SK-N-SH (cell line): Measurements from ENCODE around the gene GATAD2B. TPM values are rescaled to one million over a fixed set of nuclear protein-coding genes. Genes with fewer than 3 reads are reported as not detected.

Experiments
- CTCF ChIA-PET: fragments of 300-600, 350-600 bp; formaldehyde crosslinking; extraction: SDS; loops from one replicate; lab custom pipeline; 2021; lab: Yijun Ruan, JAX
- POLR2A ChIA-PET: fragments of 350-600 bp; sonication (Branson Sonifier 250); formaldehyde crosslinking; extraction: SDS; loops from one replicate; lab custom pipeline; 2020; ENCODE audit warnings: antibody characterized with exemption, inconsistent platforms; lab: Yijun Ruan, JAX
- DNase-seq: peaks from one replicate; pipeline ENCODE4 v3.0.0; 2012
- H2AFZ ChIP-seq: fragments of 200-600 bp; sonication (generic); 2 replicates; pipeline ENCODE4 v1.8.1; 2016; ENCODE audit warnings: antibody characterized with exemption, mild to moderate bottlenecking, low read depth
- H3F3A ChIP-seq: fragments of 200-600 bp; sonication (generic); replicated peaks from 2 replicates; pipeline ENCODE3; 2016; ENCODE audit warnings: antibody characterized with exemption, mild to moderate bottlenecking; ENCODE audit not compliant: insufficient read depth
- H3K27ac ChIP-seq, 2 experiments: fragments of 200-500 bp in 1 of 2; fragments of 200-600 bp in 1 of 2; sonication (Bioruptor generic) in 1 of 2; sonication (generic), shearing (Covaris generic) in 1 of 2; 2 replicates each; pipeline versions ENCODE4 v1.5.1 to v1.6.1; 2014 to 2016; ENCODE audit warnings: low read depth in 2 of 2, inconsistent platforms in 1 of 2, low read length in 1 of 2, mild to moderate bottlenecking in 1 of 2, mixed read lengths in 1 of 2
- H3K27me3 ChIP-seq: fragments of 200-600 bp; sonication (generic), shearing (Covaris generic); 2 replicates; pipeline ENCODE4 v1.6.1; 2016; ENCODE audit warnings: mixed run types; ENCODE audit not compliant: insufficient read depth
- H3K36me3 ChIP-seq, 2 experiments: fragments of 200-500 bp in 1 of 2; fragments of 200-600 bp in 1 of 2; sonication (Bioruptor generic) in 1 of 2; sonication (generic) in 1 of 2; replicated peaks in 1 of 2; 2 replicates each; pipeline versions ENCODE3 to v1.5.1; 2014 to 2016; ENCODE audit warnings: low read length in 1 of 2, mild to moderate bottlenecking in 1 of 2; ENCODE audit not compliant: insufficient read depth in 2 of 2, control insufficient read depth in 1 of 2
- H3K4me1 ChIP-seq, 2 experiments: fragments of 200-500 bp in 1 of 2; fragments of 200-600 bp in 1 of 2; sonication (Bioruptor generic) in 1 of 2; sonication (generic), shearing (Covaris generic) in 1 of 2; 2 replicates each; pipeline versions ENCODE4 v1.5.1 to v1.6.1; 2014 to 2016; ENCODE audit warnings: low read depth in 1 of 2, low read length in 1 of 2, mixed run types in 1 of 2; ENCODE audit not compliant: insufficient read depth in 2 of 2, control insufficient read depth in 1 of 2
- H3K4me2 ChIP-seq: fragments of 200-600 bp; sonication (generic), shearing (Covaris generic); 2 replicates; pipeline ENCODE4 v1.6.1; 2017; ENCODE audit warnings: mixed run types
- H3K4me3 ChIP-seq, 2 experiments: fragments of 200-500 bp in 1 of 2; fragments of 200-600 bp in 1 of 2; sonication (Bioruptor generic) in 1 of 2; sonication (generic), shearing (Covaris generic) in 1 of 2; 2 replicates each; pipeline versions ENCODE4 v1.5.1 to v1.8.1; 2014 to 2016; ENCODE audit warnings: low read depth in 2 of 2, inconsistent platforms in 1 of 2, low read length in 1 of 2, mild to moderate bottlenecking in 1 of 2, mixed read lengths in 1 of 2, moderate library complexity in 1 of 2
- H3K79me2 ChIP-seq: fragments of 200-600 bp; sonication (generic); 2 replicates; pipeline ENCODE4 v1.8.1; 2017; ENCODE audit warnings: mild to moderate bottlenecking; ENCODE audit not compliant: insufficient read depth
- H3K9ac ChIP-seq: fragments of 200-600 bp; sonication (generic); 2 replicates; pipeline ENCODE4 v1.6.1; 2017; ENCODE audit warnings: mixed run types
- H3K9me2 ChIP-seq: fragments of 200-600 bp; sonication (generic); 2 replicates; pipeline ENCODE4 v1.6.1; 2017; ENCODE audit warnings: mixed run types
- H3K9me3 ChIP-seq: fragments of 200-600 bp; sonication (generic); 2 replicates; pipeline ENCODE4 v1.6.1; 2017; ENCODE audit warnings: mixed run types, mild to moderate bottlenecking, moderate library complexity
- H4K20me1 ChIP-seq: fragments of 200-600 bp; sonication (generic); 2 replicates; pipeline ENCODE4 v1.6.1; 2017; ENCODE audit warnings: mild to moderate bottlenecking, mixed run types; ENCODE audit not compliant: insufficient read depth
- ELF1 ChIP-seq: IDR thresholded peaks from 2 replicates; pipeline ENCODE4 v1.4.0; 2012
- EP300 ChIP-seq, 2 experiments: IDR thresholded peaks; 2 replicates each; pipeline versions ENCODE4 v1.4.0 to v1.6.1; 2012; ENCODE audit warnings: borderline replicate concordance in 1 of 2, low read depth in 1 of 2, low read length in 1 of 2
- FOXM1 ChIP-seq: IDR thresholded peaks from 2 replicates; pipeline ENCODE4 v1.4.0; 2012; ENCODE audit warnings: low read depth, mild to moderate bottlenecking
- MEF2A ChIP-seq: IDR thresholded peaks from 2 replicates; pipeline ENCODE4 v1.4.0; 2012; ENCODE audit warnings: low read depth, borderline replicate concordance
- MXI1 ChIP-seq: IDR thresholded peaks from 2 replicates; pipeline ENCODE4 v1.6.1; 2012; ENCODE audit warnings: mild to moderate bottlenecking, low read depth, low read length, improper control_type of control experiment
- RAD21 ChIP-seq: IDR thresholded peaks from 2 replicates; pipeline ENCODE4 v1.6.1; 2012; ENCODE audit warnings: mild to moderate bottlenecking, low read length
- RCOR1 ChIP-seq: fragments of 150-350 bp; IDR thresholded peaks from 2 replicates; pipeline ENCODE4 v1.6.1; 2017; ENCODE audit warnings: antibody characterized with exemption, low read length
- TAF1 ChIP-seq: IDR thresholded peaks from 2 replicates; pipeline ENCODE4 v1.6.1; 2012; ENCODE audit warnings: low read depth, mild to moderate bottlenecking, low read length, moderate library complexity, borderline replicate concordance
- TCF12 ChIP-seq: IDR thresholded peaks from 2 replicates; pipeline ENCODE4 v1.4.0; 2012
- TEAD4 ChIP-seq: IDR thresholded peaks from 2 replicates; pipeline ENCODE4 v1.4.0; 2012; ENCODE audit warnings: mild to moderate bottlenecking, borderline replicate concordance; ENCODE audit not compliant: insufficient read depth
- YY1 ChIP-seq: IDR thresholded peaks from 2 replicates; pipeline ENCODE4 v1.4.0; 2012; ENCODE audit warnings: low read depth, mild to moderate bottlenecking
- whole genome bisulfite sequencing: methylation state at CpG from one replicate; pipeline ENCODE4 v1.1.6; 2017; ENCODE audit warnings: low lambda C conversion rate; 5-methylcytosine and 5-hydroxymethylcytosine counted together
- polyA plus RNA-seq, 3 experiments: library from polyadenylated mRNA; depleted of rRNA; stranded (reverse); fragments of >200 nt; gene quantifications; 2 replicates each; pipeline ENCODE4 v1.2.3, GENCODE V29; 2012
- TF ChIP-seq, protein P1 (sequence below): fragments of 200-600 bp; sonication (generic); IDR thresholded peaks from 2 replicates; pipeline ENCODE4 v1.6.1; 2017; ENCODE audit warnings: antibody characterized with exemption, mild to moderate bottlenecking, moderate library complexity
- TF ChIP-seq, protein P2 (sequence below): IDR thresholded peaks from 2 replicates; pipeline ENCODE4 v1.4.0; 2012; ENCODE audit warnings: low read depth, borderline replicate concordance
- TF ChIP-seq, protein P3 (sequence below): fragments of 150-350 bp; IDR thresholded peaks from 2 replicates; pipeline ENCODE4 v1.6.1; 2017; ENCODE audit warnings: antibody characterized with exemption, low read length, low read depth, borderline replicate concordance

GATAD2B gene
- polyA plus RNA-seq, 1 of the 3 experiments (the other 2 are of a cell fraction), result 2.8 TPM

DNA sequence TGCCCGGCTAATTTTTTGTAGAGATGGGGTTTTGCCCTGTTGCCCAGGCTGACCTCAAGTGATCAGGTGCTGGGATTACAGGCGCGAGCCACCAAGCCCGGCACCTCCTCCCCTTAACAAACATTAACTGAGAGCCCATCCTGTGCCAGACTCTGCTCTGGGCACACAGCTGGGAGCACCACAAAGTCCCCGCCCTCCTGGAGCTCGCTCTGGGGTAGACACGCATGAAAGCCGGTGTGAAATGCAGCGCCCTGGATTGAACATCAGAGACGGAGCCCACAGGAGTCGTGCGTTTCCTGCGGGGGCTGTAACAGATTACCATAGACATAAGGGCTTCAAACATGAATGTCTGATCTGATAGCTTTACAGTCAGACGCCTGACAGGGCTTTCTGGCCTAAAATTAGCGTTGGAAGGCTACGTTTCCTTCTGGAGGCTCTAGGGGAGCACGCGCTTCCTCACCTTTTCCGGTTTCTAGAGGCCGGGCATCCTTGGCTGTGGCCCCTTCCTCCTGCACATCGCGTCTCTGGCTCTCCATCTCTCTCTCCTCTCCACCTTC lies 133.2 kb downstream of the GATAD2B start:
- WGBS, result 83% methylated on average over 10 of the region's 22 CpGs
- Histone ChIP-seq H3K4me2 (no peak overlapping the region), H4K20me1 (no peaks in the 10 kb centered on the region), H3K4me1 (no peaks in the 10 kb centered on the region), H3K9me3 (no peaks in the 10 kb centered on the region), H3K27ac (no peak overlapping the region), H3K4me3 (no peak overlapping the region), H3F3A (peaks cover 4% of the 10 kb centered on the region), H3K27me3 (no peaks in the 10 kb centered on the region), H2AFZ (no peak overlapping the region), H3K9me2 (no peaks in the 10 kb centered on the region), H3K79me2 (no peaks in the 10 kb centered on the region), H3K9ac (no peak overlapping the region), H3K36me3 (no peaks in the 10 kb centered on the region)
- DNase-seq, result no peak
- ChIA-PET POLR2A (no interaction called here), CTCF (interaction anchor here (1.4 to 5.1 kb wide), 2 partner anchors 157 to 197 kb away, joined by 4 to 22 read pairs; partner anchors contain the start of genes DENND4B and RAB13)
- TF ChIP-seq TEAD4 (no peak), ELF1 (no peak), TCF12 (no peak), RCOR1 (no peak)
- TF ChIP-seq, protein P1, sequence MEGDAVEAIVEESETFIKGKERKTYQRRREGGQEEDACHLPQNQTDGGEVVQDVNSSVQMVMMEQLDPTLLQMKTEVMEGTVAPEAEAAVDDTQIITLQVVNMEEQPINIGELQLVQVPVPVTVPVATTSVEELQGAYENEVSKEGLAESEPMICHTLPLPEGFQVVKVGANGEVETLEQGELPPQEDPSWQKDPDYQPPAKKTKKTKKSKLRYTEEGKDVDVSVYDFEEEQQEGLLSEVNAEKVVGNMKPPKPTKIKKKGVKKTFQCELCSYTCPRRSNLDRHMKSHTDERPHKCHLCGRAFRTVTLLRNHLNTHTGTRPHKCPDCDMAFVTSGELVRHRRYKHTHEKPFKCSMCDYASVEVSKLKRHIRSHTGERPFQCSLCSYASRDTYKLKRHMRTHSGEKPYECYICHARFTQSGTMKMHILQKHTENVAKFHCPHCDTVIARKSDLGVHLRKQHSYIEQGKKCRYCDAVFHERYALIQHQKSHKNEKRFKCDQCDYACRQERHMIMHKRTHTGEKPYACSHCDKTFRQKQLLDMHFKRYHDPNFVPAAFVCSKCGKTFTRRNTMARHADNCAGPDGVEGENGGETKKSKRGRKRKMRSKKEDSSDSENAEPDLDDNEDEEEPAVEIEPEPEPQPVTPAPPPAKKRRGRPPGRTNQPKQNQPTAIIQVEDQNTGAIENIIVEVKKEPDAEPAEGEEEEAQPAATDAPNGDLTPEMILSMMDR, result no peak

DNA sequence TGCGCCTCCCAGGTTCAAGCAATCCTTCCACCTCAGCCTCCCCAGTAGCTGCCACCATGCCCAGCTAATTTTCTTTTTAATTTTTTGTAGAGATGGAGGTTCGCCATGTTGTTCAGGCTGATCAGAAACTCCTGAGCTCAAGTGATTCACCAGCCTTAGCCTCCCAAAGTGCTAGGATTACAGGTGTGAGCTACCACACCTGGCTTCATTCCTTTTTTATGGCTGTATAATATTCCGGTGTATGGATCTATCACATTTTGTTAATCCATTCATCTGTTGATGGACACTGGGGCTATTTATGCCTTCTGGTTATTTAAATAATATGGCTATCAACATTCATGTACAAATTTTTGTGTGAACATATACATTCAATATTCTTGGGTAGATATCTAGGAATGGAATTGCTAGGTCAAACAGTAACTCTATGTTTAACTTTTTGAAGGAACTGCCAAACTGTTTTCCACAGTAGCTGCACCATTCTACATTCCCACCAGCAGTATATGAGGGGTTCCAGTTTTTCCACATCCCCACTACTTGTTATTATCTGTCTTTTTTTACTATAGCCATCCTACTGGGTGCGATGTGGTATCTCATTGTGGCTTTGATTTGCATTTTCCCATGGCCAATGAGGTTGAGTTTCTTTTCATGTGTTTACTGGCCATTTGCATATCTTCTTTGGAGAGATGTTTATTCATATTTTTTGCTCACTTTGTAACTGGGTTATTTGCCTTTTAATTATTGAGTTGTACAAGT lies 136.6 kb downstream of the GATAD2B start:
- TF ChIP-seq TAF1 (no peak), MXI1 (no peak), YY1 (no peak), TCF12 (no peak), RCOR1 (no peak), RAD21 (no peak), ELF1 (no peak), MEF2A (no peak), FOXM1 (no peak), EP300 (IDR thresholded peaks at IDR 0.05; ENCODE audit: borderline replicate concordance in 1 of 2, low read depth in 1 of 2, low read length in 1 of 2) (no peak)
- TF ChIP-seq, protein P2, sequence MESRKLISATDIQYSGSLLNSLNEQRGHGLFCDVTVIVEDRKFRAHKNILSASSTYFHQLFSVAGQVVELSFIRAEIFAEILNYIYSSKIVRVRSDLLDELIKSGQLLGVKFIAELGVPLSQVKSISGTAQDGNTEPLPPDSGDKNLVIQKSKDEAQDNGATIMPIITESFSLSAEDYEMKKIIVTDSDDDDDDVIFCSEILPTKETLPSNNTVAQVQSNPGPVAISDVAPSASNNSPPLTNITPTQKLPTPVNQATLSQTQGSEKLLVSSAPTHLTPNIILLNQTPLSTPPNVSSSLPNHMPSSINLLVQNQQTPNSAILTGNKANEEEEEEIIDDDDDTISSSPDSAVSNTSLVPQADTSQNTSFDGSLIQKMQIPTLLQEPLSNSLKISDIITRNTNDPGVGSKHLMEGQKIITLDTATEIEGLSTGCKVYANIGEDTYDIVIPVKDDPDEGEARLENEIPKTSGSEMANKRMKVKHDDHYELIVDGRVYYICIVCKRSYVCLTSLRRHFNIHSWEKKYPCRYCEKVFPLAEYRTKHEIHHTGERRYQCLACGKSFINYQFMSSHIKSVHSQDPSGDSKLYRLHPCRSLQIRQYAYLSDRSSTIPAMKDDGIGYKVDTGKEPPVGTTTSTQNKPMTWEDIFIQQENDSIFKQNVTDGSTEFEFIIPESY, result no peak
- TF ChIP-seq, protein P3, sequence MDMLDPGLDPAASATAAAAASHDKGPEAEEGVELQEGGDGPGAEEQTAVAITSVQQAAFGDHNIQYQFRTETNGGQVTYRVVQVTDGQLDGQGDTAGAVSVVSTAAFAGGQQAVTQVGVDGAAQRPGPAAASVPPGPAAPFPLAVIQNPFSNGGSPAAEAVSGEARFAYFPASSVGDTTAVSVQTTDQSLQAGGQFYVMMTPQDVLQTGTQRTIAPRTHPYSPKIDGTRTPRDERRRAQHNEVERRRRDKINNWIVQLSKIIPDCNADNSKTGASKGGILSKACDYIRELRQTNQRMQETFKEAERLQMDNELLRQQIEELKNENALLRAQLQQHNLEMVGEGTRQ, result no peak
- TF ChIP-seq, protein P1, result no peak
- H3K4me2 ChIP-seq, result no peak overlapping the region
- H3K27me3 ChIP-seq, result no peaks in the 10 kb centered on the region
- peaks cover 4% of the 10 kb centered on the region for H3F3A ChIP-seq
- H3K9me2 ChIP-seq, result no peaks in the 10 kb centered on the region
- peaks cover 4% of the 10 kb centered on the region in 2 experiments; a peak in 2 of 4 replicates for H3K4me1 ChIP-seq
- ChIA-PET CTCF (interaction anchor here (1.6 to 2.0 kb wide), 2 partner anchors 11 to 201 kb away, joined by 7 to 11 read pairs; partner anchors contain the start of gene RAB13), POLR2A (no interaction called here)
- 83% methylated on average over 4 of the region's 4 CpGs for whole genome bisulfite sequencing
- no peak overlapping the region for H3K27ac ChIP-seq
- no peaks in the 10 kb centered on the region for H3K36me3 ChIP-seq
- no peak for DNase-seq
- H3K9me3 ChIP-seq, result no peaks in the 10 kb centered on the region
- no peak overlapping the region for H3K4me3 ChIP-seq
- no peak overlapping the region for H2AFZ ChIP-seq
- H3K9ac ChIP-seq, result no peak overlapping the region
- H3K79me2 ChIP-seq, result no peaks in the 10 kb centered on the region
- no peaks in the 10 kb centered on the region for H4K20me1 ChIP-seq
